Sigmoid colon (tissue), 3 donors: ENCODE data around the gene ASIC3.

ENCODE experiments used
- CTCF ChIP-seq, 4 experiments: fragments of 450-650 bp in 3 of 4; fragments of 200-600 bp in 1 of 4; IDR thresholded peaks; one replicate each; pipeline ENCODE4 v1.5.1; 2016 to 2019; ENCODE audit warnings: antibody characterized with exemption in 4 of 4, mild to moderate bottlenecking in 3 of 4, moderate library complexity in 2 of 4
- POLR2A ChIP-seq, 2 donors: fragments of 450-650 bp; IDR thresholded peaks; one replicate each; pipeline ENCODE4 v1.6.1; 2016; ENCODE audit warnings: antibody characterized with exemption in 2 of 2, mild to moderate bottlenecking in 2 of 2, moderate library complexity in 2 of 2

GRCh38 chr7:151058781-151059366 lies 10.5 kb downstream of the ASIC3 start:
- no peak for TF ChIP-seq CTCF (IDR thresholded peaks at IDR 0.05)
- no peak for TF ChIP-seq POLR2A (IDR thresholded peaks at IDR 0.05)
